MCF 10A (cell line): ENCODE results near the gene PEAR1. TPM values are rescaled to one million over a fixed set of nuclear protein-coding genes. Genes with fewer than 3 reads are reported as not detected.

ENCODE experiments used
- BruUV-seq: library from RNA; stranded (reverse); fragments of 400-500 nt; replicated peaks from 2 replicates; lab custom pipeline; 2021; lab: Mats Ljungman, UMichigan
- CTCF ChIA-PET: fragments of 300-600 bp; sonication (Branson Sonifier 250); formaldehyde crosslinking; extraction: SDS; loops from one replicate; lab custom pipeline; 2021; ENCODE audit warnings: antibody characterized with exemption, inconsistent platforms; lab: Yijun Ruan, JAX
- POLR2A ChIA-PET: fragments of 300-600, 350-650 bp; sonication (Branson Sonifier 250); formaldehyde crosslinking; extraction: SDS; loops from one replicate; lab custom pipeline; 2020; ENCODE audit warnings: antibody characterized with exemption, inconsistent platforms; lab: Yijun Ruan, JAX
- DNase-seq: peaks from one replicate; pipeline ENCODE4 v3.0.0-alpha.2; 2018; ENCODE audit not compliant: unreplicated experiment
- H3K27ac Mint-ChIP-seq: one replicate; pipeline ENCODE4 v1.8.0; 2022; ENCODE audit warnings: mild to moderate bottlenecking, low read depth, mixed read lengths; ENCODE audit not compliant: unreplicated experiment
- H3K27me3 Mint-ChIP-seq: one replicate; pipeline ENCODE4 v1.8.0; 2022; ENCODE audit warnings: mixed read lengths; ENCODE audit not compliant: insufficient read depth, unreplicated experiment
- H3K36me3 Mint-ChIP-seq: one replicate; pipeline ENCODE4 v1.8.0; 2022; ENCODE audit warnings: mild to moderate bottlenecking, moderate library complexity, mixed read lengths; ENCODE audit not compliant: insufficient read depth, unreplicated experiment
- H3K4me1 Mint-ChIP-seq: one replicate; pipeline ENCODE4 v1.8.0; 2022; ENCODE audit warnings: mixed read lengths; ENCODE audit not compliant: insufficient read depth, unreplicated experiment
- H3K4me3 Mint-ChIP-seq: one replicate; pipeline ENCODE4 v1.8.0; 2022; ENCODE audit warnings: mild to moderate bottlenecking, moderate library complexity, mixed read lengths; ENCODE audit not compliant: unreplicated experiment
- H3K9me3 Mint-ChIP-seq: one replicate; pipeline ENCODE4 v1.8.0; 2022; ENCODE audit warnings: mixed read lengths; ENCODE audit not compliant: unreplicated experiment
- intact Hi-C: fragments of 100-400 bp; cut with micrococcal nuclease; formaldehyde crosslinking; loops from 2 replicates; pipeline ENCODE4 v1.14.1; 2022
- total RNA-seq: library from RNA; stranded (reverse); gene quantifications from 2 replicates; pipeline ENCODE4 v1.2.3, GENCODE V29; 2022
- TF ChIP-seq, protein P1 (sequence below): fragments of 200-600 bp; IDR thresholded peaks from one replicate; pipeline ENCODE4 v1.8.0; 2022; ENCODE audit warnings: antibody characterized with exemption, mild to moderate bottlenecking; ENCODE audit not compliant: unreplicated experiment

Gene PEAR1
- total RNA-seq, 1 experiment from 2014 or later, result 6.5 TPM

- ChIA-PET POLR2A (no interaction called here), CTCF (no interaction called here)
- intact Hi-C loops, result no loop called here
- peaks cover 9% of the 10 kb centered on the region for H3K4me1 Mint-ChIP-seq
- no peaks in the 10 kb centered on the region for H3K27me3 Mint-ChIP-seq
- TF ChIP-seq, protein P1, sequence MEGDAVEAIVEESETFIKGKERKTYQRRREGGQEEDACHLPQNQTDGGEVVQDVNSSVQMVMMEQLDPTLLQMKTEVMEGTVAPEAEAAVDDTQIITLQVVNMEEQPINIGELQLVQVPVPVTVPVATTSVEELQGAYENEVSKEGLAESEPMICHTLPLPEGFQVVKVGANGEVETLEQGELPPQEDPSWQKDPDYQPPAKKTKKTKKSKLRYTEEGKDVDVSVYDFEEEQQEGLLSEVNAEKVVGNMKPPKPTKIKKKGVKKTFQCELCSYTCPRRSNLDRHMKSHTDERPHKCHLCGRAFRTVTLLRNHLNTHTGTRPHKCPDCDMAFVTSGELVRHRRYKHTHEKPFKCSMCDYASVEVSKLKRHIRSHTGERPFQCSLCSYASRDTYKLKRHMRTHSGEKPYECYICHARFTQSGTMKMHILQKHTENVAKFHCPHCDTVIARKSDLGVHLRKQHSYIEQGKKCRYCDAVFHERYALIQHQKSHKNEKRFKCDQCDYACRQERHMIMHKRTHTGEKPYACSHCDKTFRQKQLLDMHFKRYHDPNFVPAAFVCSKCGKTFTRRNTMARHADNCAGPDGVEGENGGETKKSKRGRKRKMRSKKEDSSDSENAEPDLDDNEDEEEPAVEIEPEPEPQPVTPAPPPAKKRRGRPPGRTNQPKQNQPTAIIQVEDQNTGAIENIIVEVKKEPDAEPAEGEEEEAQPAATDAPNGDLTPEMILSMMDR, result no peak
- no peak overlapping the region for H3K27ac Mint-ChIP-seq
- no TSS peak for BruUV-seq
- no peaks in the 10 kb centered on the region for H3K36me3 Mint-ChIP-seq
- DNase-seq, result no peak
- H3K9me3 Mint-ChIP-seq, result no peaks in the 10 kb centered on the region
- no peak overlapping the region for H3K4me3 Mint-ChIP-seq
These were observed 11.7 kb downstream of the PEAR1 start for GRCh38 chr1:156905176-156905575.

DNA sequence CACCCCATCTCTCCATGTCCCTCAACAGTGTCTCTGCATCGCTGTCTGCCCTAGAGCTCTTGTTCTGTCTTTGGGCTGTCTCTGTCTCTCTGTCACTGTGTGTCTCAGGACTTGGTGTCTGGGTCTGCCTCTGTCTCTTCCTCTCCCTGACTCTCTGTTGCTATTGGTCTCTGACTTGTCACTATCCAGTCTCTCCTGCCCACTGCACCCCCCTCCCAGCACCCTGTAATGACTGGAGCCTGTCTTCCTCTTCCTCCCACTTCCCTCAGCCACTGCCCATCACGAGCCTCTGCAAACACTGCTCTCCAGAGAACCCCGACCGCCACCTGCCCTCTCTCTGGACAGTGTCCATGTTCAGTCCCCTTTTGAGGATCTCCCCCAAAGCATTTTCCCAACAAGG is 12.1 kb downstream of the PEAR1 start:
- BruUV-seq, result no TSS peak
- Mint-ChIP-seq H3K4me3 (no peak overlapping the region), H3K4me1 (peaks cover 14% of the 10 kb centered on the region), H3K27me3 (peaks cover 3% of the 10 kb centered on the region), H3K9me3 (no peaks in the 10 kb centered on the region), H3K27ac (no peak overlapping the region), H3K36me3 (no peaks in the 10 kb centered on the region)
- no peak for DNase-seq
- TF ChIP-seq, protein P1, result no peak
- intact Hi-C loops, result no loop called here
- ChIA-PET CTCF (no interaction called here), POLR2A (no interaction called here)

DNA sequence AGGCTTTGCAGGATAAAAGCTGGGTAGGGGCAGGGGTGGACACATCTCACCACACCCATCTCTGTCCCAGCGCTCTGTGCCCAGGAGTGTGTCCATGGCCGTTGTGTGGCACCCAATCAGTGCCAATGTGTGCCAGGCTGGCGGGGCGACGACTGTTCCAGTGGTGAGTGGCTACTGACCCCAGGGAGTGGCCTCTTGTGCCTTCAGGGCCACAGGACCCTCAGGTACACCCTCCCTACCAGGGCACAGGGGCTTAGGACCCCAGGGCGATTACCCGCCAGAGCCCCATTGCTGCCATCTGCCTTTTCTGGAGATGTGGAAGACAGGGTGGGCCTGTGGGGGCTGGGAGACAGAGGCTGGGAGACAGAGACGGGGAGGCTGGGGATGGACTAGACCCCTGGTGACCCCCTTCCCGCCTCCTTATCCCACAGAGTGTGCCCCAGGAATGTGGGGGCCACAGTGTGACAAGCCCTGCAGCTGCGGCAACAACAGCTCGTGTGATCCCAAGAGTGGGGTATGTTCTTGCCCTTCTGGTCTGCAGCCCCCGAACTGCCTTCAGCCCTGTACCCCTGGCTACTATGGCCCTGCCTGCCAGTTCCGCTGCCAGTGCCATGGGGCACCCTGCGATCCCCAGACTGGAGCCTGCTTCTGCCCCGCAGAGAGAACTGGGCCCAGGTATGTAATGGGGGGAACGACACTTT is 12.8 kb downstream of the PEAR1 start:
- H3K27me3 Mint-ChIP-seq, result peaks cover 10% of the 10 kb centered on the region
- H3K4me1 Mint-ChIP-seq, result peaks cover 19% of the 10 kb centered on the region
- H3K4me3 Mint-ChIP-seq, result peak overlapping the region; percentile 75
- H3K36me3 Mint-ChIP-seq, result no peaks in the 10 kb centered on the region
- no peak overlapping the region for H3K27ac Mint-ChIP-seq
- H3K9me3 Mint-ChIP-seq, result no peaks in the 10 kb centered on the region
- intact Hi-C loops, result no loop called here
- no TSS peak for BruUV-seq
- POLR2A ChIA-PET, result no interaction called here
- no peak for DNase-seq
- CTCF ChIA-PET, result no interaction called here
- TF ChIP-seq, protein P1, result no peak

DNA sequence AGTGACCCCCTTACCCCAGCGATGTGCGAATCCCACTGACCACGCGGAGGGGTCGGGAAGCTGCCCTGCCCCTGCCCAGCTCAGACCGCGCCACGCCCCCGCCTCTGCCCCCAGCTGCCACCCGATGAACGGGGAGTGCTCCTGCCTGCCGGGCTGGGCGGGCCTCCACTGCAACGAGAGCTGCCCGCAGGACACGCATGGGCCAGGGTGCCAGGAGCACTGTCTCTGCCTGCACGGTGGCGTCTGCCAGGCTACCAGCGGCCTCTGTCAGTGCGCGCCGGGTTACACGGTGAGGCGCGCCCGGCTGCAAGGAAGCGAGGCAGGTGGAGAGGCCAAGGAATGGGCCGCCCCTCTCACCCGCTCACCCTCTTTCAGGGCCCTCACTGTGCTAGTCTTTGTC is 15.0 kb downstream of the PEAR1 start:
- DNase-seq, result no peak
- Mint-ChIP-seq H3K4me1 (peaks cover 19% of the 10 kb centered on the region), H3K4me3 (peak overlapping the region; percentile 75), H3K27me3 (peaks cover 13% of the 10 kb centered on the region), H3K9me3 (no peaks in the 10 kb centered on the region), H3K36me3 (no peaks in the 10 kb centered on the region), H3K27ac (no peak overlapping the region)
- TF ChIP-seq, protein P1, result no peak
- intact Hi-C loops, result no loop called here
- BruUV-seq, result no TSS peak
- ChIA-PET POLR2A (no interaction called here), CTCF (interaction anchor here (1.2 to 3.5 kb wide), 3 partner anchors 10 to 71 kb away, joined by 3 to 34 read pairs (median 8); no protein-coding TSS in a partner anchor)
